HG03457 (cell line): ENCODE measurements around the gene JDP2.

ENCODE experiments used
- ATAC-seq: cut with Tn5 transposase; IDR thresholded peaks from one replicate; pipeline ENCODE4 v1.9.1; 2021; ENCODE audit warnings: moderate number of reproducible peaks; ENCODE audit not compliant: unreplicated experiment

Gene JDP2

DNA sequence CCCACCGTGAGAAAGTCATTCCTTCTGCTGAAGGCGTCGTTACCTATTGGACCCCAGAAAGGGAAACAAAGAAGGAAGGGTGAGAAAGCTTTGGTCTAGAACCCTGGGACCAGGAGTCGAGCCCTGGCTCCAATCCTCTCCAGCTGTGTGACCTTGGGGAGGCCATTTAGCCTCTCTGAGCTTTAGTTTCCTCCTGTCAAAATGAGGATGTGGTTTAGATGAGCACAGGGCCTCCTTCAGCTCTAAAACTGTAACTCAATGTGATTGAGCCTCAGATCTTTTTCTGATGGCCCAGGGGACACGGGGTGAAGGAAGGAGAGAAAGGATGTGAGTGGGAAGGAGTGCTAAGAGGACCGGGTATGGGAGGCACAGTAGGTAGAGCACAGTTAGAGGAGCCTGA, 7.7 kb downstream of the JDP2 start:
- ATAC-seq: no peak

DNA sequence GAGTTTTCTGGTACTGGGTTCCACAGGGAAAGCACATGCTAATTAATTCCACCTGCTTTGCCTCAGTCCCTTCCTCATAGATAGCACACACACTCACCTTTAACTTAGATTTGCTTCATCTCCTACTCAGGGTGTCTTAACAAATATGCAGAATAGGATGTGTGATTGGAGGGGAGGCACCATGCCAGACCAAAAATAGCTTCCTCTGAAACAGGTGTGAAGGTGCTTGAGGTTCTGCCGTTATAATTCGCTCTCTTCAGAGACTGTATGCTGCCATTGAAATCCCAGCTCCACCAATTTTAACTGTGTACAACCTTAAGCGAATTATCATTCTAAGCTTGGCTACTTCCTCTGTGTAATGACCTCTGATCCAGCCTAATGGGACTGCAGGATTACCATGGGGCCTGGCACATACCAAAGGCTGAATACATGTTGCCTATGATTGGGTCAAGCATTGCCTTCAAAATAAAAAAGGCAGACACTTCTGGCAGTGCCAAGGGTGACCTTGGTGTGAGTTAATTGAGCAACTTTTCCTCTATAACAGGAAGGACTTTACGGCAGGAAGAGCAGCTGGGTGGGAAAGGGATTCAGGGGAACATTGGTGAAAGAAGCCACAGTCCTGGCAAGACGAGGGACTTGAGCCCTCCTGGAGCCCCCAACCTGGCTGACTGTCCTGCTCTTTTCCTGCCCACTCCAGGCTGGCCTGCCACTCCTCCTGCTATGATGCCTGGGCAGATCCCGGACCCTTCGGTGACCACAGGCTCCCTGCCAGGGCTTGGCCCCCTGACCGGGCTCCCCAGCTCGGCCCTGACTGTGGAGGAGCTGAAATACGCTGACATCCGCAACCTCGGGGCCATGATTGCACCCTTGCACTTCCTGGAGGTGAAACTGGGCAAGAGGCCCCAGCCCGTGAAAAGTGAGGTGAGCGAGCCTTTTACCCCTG, 9.7 kb downstream of the JDP2 start:
- no peak for ATAC-seq

DNA sequence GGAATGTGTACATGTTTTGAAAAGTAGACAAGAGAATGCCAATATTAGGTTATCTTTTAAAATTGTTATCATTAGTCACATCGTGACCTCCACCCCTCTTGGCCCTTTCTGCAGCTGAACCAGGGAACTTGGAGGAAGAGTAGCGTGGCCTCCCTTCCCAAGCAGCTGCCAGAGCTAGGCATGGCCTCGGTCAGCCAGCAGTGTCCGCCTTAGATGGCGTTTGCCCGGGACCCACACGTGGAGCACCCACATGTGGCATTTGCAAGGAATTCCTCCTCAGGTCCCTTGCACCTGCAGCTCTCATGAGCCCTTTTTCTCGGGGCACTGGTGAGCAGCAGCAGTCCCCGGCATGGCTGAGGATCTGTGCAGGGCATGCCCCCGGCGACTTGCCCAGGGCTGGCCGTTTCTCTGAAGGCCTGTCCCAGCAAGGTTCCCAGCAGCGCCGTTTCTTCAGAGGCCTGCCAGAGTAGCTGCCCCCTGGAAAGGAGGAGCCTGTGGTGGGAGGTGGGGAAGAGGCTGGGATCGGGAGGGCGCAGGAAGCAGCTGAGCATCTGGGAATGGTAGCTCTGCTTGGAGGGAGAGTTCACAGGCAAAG, 10.8 kb downstream of the JDP2 start:
- no peak for ATAC-seq

DNA sequence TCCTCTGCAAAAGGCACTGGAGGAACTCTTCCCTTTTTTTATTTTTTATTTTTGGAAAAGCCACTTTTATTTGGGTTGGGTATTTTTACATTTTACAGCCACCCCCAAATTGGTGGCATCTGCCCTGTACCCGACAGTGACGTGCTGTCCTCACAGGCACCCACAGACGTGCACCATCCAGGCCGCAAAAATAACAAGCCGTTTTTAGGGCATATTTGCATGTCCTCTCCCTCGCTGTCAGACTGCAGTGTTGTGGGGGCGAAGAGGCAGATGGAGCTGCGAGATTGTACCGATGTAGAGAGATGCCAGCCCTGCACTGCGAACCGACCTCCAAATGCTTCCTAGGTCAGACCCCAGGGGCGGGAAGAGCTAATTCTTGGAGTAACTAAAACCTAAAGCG, 12.2 kb downstream of the JDP2 start:
- no peak for ATAC-seq

DNA sequence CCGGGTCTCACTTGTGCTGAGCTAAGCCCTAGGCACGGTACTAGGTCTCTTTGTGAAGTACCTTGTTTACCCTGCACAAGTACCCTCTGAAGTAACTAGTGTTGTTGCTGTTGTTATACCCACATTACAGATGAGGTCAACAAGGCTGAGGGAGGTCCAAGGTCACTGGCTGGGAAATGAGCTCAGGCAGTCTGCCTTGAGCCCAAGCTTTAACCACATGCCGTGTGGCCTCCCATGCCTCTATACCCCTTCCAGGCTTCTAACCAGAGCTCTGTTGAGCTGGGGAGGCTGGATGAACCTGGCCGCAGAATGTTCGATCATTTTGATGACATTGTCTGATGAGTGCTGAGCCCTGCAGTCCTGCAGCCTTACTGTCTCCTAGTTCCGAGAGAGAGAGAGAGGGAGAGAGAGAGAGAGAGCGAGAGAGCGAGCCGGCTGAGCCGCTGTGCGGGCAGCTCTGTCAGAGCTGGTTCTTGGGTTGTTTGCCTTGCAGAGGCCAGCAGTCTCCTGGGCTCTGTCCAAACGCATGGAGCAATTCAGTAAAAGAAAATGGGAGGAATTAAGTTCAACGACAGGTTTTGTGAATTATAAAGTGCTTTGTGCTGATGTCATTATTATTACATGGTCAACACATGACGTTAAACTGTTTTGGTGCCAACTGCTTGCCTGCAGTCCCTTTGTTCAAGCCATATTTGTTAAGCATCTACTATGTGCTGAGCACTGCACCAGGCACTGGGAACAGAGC, 13.1 kb downstream of the JDP2 start:
- no peak for ATAC-seq

DNA sequence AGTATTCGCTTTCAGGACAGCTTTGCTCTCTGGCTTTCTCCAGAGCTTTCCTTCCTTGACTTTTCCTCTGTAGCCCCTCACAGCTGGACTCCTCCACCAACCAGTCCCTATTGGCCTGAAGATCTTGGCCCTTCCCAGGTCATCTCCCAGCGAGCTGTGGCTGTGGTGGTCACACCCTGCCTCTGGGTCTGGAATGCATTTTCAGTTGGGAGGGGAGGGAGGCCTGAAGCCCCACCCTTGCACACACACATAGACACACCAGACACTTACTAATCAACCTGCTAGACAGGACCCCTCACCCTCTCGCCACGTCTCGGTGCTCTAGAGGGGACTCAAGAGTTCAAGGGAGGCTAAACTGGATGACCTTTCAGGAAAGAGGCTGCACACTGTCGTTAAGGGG, 13.9 kb downstream of the JDP2 start:
- no peak for ATAC-seq

DNA sequence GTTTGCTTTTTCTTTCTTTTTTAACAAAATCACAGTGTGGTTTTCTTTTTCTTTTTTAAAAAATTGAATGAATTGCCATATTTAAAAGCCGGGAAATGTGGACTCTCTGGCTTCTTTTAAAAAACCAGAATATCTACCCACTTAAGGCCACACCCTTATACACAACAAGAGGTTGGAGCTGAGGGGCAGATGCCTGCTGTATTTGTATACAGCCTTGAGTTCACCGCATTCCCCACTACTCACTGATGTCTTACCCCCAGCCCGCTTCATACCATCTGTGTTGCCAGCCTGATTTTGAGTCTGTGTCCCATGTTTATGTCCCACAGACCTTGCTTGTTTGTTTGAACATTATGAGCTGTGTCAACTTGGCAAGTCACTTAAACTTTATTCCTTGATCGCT, 14.3 kb downstream of the JDP2 start:
- ATAC-seq: no peak

DNA sequence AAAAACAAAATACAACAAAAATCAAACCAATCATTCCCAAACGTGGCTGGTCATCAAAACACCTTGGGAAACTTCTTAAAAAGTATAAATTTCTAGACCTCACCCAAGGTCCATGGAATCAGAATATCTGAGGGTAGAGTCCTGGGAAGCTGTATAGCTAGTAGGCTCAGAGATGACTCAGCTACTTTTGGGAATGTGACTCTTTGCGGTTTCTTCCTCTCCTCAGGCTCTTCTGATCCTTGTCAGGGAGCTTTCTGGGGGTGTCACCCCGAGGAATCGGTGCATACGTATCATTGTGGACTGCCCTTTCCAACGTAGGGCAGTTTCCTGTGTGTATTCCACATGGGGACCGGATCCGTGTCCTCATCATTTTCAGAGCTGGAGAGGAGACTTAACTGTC, 14.8 kb downstream of the JDP2 start:
- no peak for ATAC-seq

DNA sequence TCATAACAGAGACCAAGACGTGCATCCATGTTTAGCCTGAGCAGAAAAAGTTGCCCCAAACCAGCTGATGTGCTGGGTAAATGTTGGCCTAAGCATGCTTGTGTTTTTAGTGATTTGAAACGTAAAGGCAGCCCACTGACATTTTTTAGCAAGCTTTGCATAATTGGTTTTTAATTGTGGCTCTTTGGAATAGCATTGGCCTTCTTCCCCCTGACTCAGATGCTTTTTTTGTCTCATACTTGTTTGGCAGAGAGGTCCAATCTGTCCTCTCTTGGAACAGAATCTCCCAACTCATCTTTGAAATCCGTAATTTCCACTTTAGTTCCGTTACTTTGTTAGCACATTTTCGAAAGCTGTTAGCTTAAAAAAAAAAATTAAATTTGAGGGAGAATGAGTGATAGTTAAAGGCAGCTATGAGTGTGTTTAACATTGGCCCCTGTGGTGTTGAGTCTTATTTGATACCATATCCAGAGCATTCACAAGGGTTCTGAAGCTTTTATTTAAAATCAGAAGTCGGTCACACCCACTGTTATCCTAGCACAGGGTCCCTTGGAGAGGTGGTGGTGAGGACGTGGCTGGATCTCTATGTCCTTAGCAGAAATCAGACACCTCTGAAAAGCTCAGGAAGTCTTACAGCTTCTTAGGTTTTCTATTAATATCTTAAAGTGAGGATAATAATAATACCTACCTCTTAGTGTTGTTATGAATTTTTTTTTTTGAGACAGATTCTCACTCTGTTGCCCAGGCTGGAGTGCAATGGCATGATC, 15.6 kb downstream of the JDP2 start:
- no peak for ATAC-seq

DNA sequence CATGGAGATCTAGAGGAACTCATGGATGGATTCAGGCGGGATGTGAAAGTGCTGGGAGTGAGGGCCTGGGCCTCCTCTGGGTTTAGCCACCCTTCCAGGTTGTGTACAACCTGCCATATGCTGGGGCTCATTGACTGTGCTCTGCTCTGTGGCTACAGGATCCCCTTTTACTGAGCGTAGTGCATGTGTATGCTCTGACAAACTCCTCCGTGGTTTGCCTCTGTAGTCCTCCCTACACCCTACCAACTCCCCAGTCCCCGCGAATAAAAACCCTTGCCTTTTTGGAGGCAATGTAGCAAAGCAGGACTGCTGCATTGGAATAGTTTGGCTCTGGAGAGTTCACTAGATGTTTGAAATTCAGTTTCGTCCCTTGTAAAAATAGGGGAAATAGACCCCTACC, 17.4 kb downstream of the JDP2 start:
- ATAC-seq: no peak

DNA sequence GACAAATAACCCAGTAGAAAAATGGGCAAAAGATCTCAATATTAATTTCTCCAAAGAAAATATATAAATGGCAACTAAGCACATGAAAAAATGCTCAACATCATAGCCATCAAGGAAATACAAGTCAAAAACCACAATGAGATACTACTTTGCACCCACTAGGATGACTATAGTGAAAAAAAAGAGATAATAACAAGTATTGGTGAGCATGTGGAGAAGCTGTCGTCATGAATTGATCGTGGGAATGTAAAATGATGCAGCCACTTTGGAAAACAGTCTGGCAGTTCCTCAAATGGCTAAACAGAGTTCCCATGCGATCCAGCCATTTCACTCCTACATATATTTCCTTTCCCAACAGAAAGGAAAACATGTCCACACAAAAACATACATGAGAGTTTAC, 18.1 kb downstream of the JDP2 start:
- ATAC-seq: no peak

DNA sequence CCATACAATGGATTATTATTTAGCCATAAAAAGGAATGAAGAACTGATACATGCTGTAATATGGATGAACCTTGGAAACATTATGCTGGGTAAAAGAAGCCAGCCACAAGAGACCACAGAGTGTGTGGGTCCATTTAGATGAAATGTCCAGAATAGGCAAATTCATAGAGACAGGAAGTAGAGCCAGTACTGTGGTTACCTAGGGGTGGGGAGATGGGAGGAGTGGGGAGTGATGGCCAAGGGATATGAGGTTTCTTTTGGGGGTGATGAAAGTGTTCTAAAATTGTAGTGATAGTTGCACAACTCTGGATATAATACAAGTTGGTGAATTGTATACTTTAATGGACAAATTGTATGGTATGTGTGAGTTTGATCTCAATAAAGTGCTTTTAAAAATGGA, 18.6 kb downstream of the JDP2 start:
- no peak for ATAC-seq

DNA sequence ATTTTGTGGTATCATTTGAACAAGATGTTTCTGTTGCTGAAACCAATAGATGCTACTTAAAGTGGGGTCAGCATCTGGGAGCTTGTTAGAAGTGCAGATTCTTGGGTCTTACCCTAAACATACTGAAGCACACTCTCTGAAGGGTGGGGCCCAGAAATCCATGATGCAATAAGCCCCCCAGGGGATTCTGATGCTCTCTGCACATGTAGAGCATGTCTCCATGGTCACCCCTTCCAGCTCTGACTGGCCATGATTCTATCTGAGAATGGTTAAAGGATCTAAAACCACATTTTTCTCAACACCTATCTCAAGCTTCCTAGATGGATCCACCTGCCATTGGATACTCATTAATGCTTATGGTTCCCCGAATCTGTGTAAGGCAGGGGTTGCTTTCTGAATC, 20.4 kb downstream of the JDP2 start:
- no peak for ATAC-seq

DNA sequence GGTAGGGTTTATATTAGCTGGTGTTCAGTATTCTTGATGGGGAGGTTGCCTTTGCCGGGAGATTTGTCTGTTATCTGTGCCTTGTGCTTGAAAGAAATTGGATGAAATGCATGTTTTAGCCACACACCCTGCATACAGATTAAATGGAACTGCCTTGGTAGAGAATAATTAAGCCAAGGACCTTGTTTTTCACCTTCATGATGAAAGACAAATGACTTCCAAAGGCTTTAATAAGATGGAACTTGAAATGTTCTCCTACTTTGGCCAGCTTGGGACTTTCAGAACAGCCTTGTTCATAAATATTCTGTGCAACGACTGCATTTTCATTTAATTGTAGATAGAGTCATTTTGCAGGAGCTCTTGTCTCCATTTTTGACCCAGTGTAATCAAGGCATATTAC, 21.2 kb downstream of the JDP2 start:
- ATAC-seq: no peak

DNA sequence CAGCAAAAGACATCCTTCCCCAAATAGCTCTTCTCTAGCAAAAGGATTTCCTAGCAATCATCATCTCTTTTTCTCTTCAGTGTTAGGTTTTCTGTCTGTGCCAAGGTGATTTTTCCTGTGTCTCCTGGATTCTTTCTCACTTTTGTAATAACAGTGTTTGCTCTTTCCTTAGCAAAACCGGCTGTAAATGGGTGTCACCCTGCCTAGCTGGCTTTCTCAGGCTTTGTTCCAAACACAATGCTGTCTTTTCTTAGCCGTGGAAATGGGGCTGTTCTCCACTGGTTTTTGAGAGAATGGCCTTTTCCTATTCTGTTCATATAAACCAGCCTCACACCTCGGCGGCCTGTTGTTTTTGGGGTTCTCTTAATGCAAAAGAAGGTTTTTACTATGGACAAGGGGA, 21.9 kb downstream of the JDP2 start:
- ATAC-seq: no peak

DNA sequence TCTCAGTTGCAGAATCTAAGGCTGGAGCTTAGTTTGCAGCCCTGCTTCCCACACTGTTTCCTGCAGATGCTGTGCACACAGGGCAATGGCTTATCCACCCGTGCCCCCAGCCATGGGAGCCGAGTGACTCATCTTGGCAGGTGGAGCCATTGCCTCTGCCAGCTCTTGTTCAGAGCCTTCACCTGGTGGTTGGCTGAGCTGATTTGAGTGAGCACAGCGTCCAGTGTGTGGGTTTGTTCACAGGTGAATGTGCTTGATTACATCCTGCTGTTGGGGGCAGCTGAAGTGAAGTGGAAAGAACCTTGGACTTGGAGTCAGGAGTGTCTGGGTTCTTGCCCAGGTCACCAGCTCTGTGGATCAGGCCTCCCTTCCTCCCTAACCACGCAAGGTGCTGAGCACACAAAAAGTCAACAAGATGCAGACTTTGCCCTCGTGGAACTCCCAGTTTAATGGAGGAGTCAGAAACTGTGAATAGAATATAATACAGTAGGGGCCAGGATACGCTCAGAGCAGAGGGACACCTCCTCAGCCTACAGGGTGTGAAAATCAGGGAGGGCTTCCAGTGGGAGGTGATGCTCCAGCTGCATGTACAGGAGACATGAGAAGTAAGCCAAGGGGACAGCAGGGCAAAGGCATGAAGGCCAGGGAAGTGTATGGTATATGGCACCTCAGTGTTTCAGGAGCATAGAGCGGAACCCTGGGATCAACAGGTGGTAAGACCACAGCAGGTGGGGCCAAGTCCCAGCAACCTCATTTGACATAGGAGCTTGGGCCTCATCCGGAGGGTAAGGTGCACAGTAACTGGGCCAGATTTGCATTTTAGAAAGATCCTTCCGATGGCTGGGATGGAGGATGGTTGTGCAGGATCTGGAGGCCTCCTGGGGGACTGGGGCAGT, 22.8 kb downstream of the JDP2 start:
- ATAC-seq: no peak

DNA sequence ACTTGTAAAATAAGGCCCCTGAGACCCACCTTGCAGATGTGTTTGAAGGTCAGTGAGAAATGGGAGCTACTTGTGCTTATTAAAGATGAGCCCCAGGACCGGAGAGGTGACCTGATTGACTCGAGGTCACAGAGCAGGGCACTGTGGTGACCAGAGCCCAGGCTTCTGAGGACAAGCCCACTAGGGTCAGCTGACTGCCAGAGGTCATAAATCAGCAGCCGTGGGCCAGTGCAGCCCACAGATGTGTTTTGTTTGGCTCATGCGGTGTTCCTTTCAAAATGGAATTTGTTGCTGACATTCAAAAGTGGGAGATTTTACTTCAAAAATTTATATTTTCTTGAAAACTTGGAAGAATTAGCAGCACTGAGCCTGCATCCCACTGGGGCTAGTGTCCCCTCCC, 24.5 kb downstream of the JDP2 start:
- ATAC-seq: no peak

DNA sequence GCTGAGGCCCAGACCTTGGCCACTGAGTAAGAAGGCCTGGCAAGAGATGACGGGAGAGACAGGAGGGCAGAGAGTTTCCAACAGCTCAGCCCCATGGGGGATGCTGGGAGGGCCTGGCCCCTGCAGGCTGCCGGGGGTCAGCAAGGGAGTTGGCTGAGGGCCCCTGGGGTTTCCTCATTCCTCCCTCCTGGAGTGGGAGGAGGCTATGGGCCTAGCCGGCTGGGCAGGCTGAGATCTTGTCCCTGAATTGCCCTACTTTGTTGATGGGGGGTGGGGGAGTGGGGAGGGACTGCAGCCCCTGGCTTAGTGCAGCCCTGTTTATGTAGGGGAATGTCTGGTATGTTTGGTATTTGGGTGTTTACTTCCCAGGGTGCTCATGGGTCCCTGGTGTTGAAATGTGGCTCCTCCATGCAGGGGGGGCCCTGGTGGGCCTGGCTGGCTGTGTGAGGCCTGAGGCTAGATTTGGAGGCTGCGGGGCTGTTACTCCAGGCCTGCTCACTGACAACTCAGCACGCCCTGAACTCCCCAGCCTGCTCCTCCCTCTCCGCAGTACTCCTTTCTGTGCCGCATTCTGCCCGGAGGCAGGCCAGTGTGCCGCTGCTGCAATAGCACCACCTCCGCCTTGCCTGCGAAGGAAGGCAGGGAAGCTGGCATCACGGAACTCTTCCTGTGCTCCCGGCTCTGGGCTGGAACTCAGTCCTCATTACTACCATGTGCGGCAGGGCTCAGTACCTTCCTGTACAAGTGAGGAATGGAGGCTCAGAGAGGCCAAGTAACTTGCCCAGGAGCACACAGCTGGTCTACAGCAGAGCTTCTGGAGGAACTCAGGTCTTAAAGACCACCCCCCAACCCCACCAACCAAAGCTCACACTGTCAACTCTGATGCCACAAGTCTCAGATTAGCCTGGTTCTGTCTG, 25.3 kb downstream of the JDP2 start:
- no peak for ATAC-seq

DNA sequence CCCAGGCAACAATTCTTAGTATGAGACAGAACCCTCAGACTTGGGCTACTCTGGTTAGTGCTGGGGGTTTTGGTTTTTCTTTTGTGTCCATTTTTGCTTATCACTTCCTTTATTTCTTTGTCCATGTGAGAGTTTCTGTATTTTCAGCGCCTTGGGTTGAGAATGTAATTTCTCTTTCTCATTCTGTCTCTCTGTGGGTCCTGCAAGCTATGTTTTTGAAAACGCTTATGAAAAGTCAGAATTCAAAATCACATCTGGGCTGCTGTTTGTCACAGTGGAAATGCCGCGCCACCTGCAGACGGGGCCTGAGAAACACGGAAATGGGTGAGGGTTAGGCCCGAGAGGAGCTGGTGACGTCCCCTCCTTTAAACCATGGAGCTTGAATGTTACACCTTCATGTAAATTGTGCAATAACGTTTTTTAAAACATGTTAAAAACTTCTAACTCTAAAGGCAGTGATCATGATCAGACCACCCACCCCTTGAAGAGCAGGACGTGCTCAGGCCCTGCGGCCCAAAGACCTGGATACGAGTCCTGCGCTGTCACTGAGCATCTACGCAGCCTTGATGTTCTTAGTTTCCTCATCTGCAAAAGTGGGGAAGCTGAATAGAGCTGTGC, 26.1 kb downstream of the JDP2 start:
- no peak for ATAC-seq
